EL (cell line): ENCODE results near the gene PTH.

Experiments
- DNase-seq: peaks from one replicate; pipeline ENCODE4 v3.0.0-alpha.2; 2016

The PTH gene

GRCh38 chr11:13448876-13449275 is 46.9 kb downstream of the PTH start:
- no peak for DNase-seq

GRCh38 chr11:13446444-13446843 is 49.4 kb downstream of the PTH start:
- DNase-seq, result peak; percentile 55

- DNase-seq, result no peak
Observed at GRCh38 chr11:13445588-13445987, 50.2 kb downstream of the PTH start.
